PC-9 (cell line): ENCODE data around the gene ARID5B. TPM values are rescaled to one million over a fixed set of nuclear protein-coding genes. Genes with fewer than 3 reads are reported as not detected.

Experiments used
- BruUV-seq: library from RNA; stranded (reverse); fragments of 400-500 nt; replicated peaks from 2 replicates; lab custom pipeline; 2021; lab: Mats Ljungman, UMichigan
- CTCF ChIA-PET: fragments of 300-600 bp; sonication (Branson Sonifier 250); formaldehyde crosslinking; loops from one replicate; lab custom pipeline; 2022; ENCODE audit warnings: antibody characterized with exemption; lab: Charles Lee
- POLR2A ChIA-PET: fragments of 300-600 bp; sonication (Branson Sonifier 250); formaldehyde crosslinking; loops from one replicate; lab custom pipeline; 2022; ENCODE audit warnings: antibody characterized with exemption; ENCODE audit not compliant: unreplicated experiment; lab: Charles Lee
- DNase-seq, 2 experiments: peaks; one replicate each; pipeline versions ENCODE4 v3.0.0 to v3.0.0-alpha.2; 2015 to 2022; ENCODE audit warnings: mixed read lengths in 1 of 2
- H2AFZ ChIP-seq: fragments of 200-600 bp; sonication (generic); 2 replicates; pipeline ENCODE4 v1.8.1; 2017; ENCODE audit warnings: antibody characterized with exemption
- H3F3A ChIP-seq: fragments of 200-600 bp; sonication (generic); 2 replicates; pipeline ENCODE4 v1.8.1; 2017; ENCODE audit warnings: antibody characterized with exemption, mild to moderate bottlenecking, low read depth; ENCODE audit not compliant: insufficient read depth
- H3K27ac ChIP-seq: fragments of 200-600 bp; sonication (generic); 2 replicates; pipeline ENCODE4 v1.6.1; 2016; ENCODE audit warnings: mixed run types
- H3K27me3 ChIP-seq: fragments of 200-600 bp; sonication (generic); 2 replicates; pipeline ENCODE4 v1.6.1; 2016; ENCODE audit warnings: low read depth, mixed run types; ENCODE audit not compliant: insufficient read depth
- H3K36me3 ChIP-seq: fragments of 200-600 bp; sonication (generic); 2 replicates; pipeline ENCODE4 v1.6.1; 2016; ENCODE audit warnings: low read depth, mixed run types
- H3K4me1 ChIP-seq: fragments of 200-600 bp; sonication (generic); replicated peaks from 2 replicates; pipeline ENCODE4 v1.6.1; 2016; ENCODE audit warnings: mixed run types; ENCODE audit not compliant: insufficient read depth
- H3K4me2 ChIP-seq: fragments of 200-600 bp; sonication (generic); 2 replicates; pipeline ENCODE4 v1.6.1; 2017; ENCODE audit warnings: mixed run types
- H3K4me3 ChIP-seq: fragments of 200-600 bp; sonication (generic); 2 replicates; pipeline ENCODE4 v1.6.1; 2016; ENCODE audit warnings: mixed run types
- H3K79me2 ChIP-seq: fragments of 200-600 bp; sonication (generic); 2 replicates; pipeline ENCODE4 v1.6.1; 2017; ENCODE audit warnings: low read depth, mixed run types
- H3K9me2 ChIP-seq: fragments of 200-600 bp; sonication (generic); 2 replicates; pipeline ENCODE4 v1.8.1; 2017; ENCODE audit warnings: mild to moderate bottlenecking; ENCODE audit not compliant: insufficient read depth
- H3K9me3 ChIP-seq: fragments of 200-600 bp; sonication (generic); 2 replicates; pipeline ENCODE4 v1.8.1; 2016; ENCODE audit warnings: low read depth; ENCODE audit not compliant: insufficient read depth
- H4K20me1 ChIP-seq: fragments of 200-600 bp; sonication (generic); 2 replicates; pipeline ENCODE4 v1.8.1; 2017; ENCODE audit not compliant: insufficient read depth
- CTCF ChIP-seq: fragments of 200-600 bp; sonication (generic); conservative IDR thresholded peaks from 2 replicates; pipeline ENCODE4 v1.6.1; 2017; ENCODE audit warnings: mixed run types, antibody characterized with exemption, mild to moderate bottlenecking, moderate library complexity
- EZH2 ChIP-seq: fragments of 200-600 bp; sonication (generic); IDR thresholded peaks from 2 replicates; pipeline ENCODE4 v1.8.0; 2017; ENCODE audit warnings: antibody characterized with exemption, low read depth
- intact Hi-C: fragments of 100-400 bp; cut with micrococcal nuclease; formaldehyde crosslinking; loops from one replicate; pipeline ENCODE4 v1.10.0; 2022; ENCODE audit not compliant: unreplicated experiment
- total RNA-seq: library from RNA; stranded (reverse); gene quantifications from 2 replicates; pipeline ENCODE4 v1.2.3, GENCODE V29; 2021

Gene ARID5B
- total RNA-seq, 1 experiment from 2014 or later, result 7.4 TPM

GRCh38 chr10:61898435-61898778 lies 3.1 kb upstream of the ARID5B start:
- CTCF ChIA-PET, result interaction anchor here (0.6 kb wide), 1 partner anchor 85 kb away, joined by 3 read pairs; no protein-coding TSS in a partner anchor
- peak overlapping the region; percentile 91 for H3K4me2 ChIP-seq
- H3K27me3 ChIP-seq, result no peaks in the 10 kb centered on the region
- no peaks in the 10 kb centered on the region for H3K9me2 ChIP-seq
- no TSS peak for BruUV-seq
- H3K4me3 ChIP-seq, result peak overlapping the region; percentile 76; the same call in 1 of the 2 replicates
- no peak for DNase-seq
- no peaks in the 10 kb centered on the region for H4K20me1 ChIP-seq
- TF ChIP-seq EZH2 (no peak), CTCF (no peak)
- H2AFZ ChIP-seq, result no peak overlapping the region
- peaks cover 22% of the 10 kb centered on the region for H3K4me1 ChIP-seq
- H3K79me2 ChIP-seq, result no peaks in the 10 kb centered on the region
- POLR2A ChIA-PET, result interaction anchor here (0.6 kb wide), 1 partner anchor 972 kb away, joined by 4 read pairs; no protein-coding TSS in a partner anchor
- intact Hi-C loops, result no loop called here
- no peaks in the 10 kb centered on the region for H3K36me3 ChIP-seq
- peaks cover 41% of the 10 kb centered on the region for H3F3A ChIP-seq
- H3K9me3 ChIP-seq, result no peaks in the 10 kb centered on the region
- H3K27ac ChIP-seq, result peak overlapping the region; percentile 83; the same call in 1 of the 2 replicates

- DNase-seq, result peak in 1 of 2 experiments; percentile 80
- no peak for TF ChIP-seq EZH2
- TF ChIP-seq CTCF, result no peak
- Histone ChIP-seq H3K4me3 (peak overlapping the region; percentile 76), H3K79me2 (peaks cover under 1% of the 10 kb centered on the region; the same call in 1 of the 2 replicates), H3K9me2 (no peaks in the 10 kb centered on the region), H3K9me3 (no peaks in the 10 kb centered on the region), H3K4me1 (peaks cover 23% of the 10 kb centered on the region), H3K27me3 (no peaks in the 10 kb centered on the region), H4K20me1 (no peaks in the 10 kb centered on the region), H3K4me2 (peak overlapping the region; percentile 91), H3F3A (peaks cover 45% of the 10 kb centered on the region), H2AFZ (no peak overlapping the region; the same call in 1 of the 2 replicates), H3K36me3 (no peaks in the 10 kb centered on the region), H3K27ac (peak overlapping the region; percentile 83)
- intact Hi-C loops, result no loop called here
- ChIA-PET POLR2A (interaction anchor here (0.6 kb wide), 1 partner anchor 972 kb away, joined by 4 read pairs; no protein-coding TSS in a partner anchor), CTCF (interaction anchor here (0.5 to 0.6 kb wide), 3 partner anchors 39 to 172 kb away, joined by 3 to 6 read pairs (median 5); no protein-coding TSS in a partner anchor)
- BruUV-seq, result no TSS peak
Observed at GRCh38 chr10:61899069-61899531, 2.4 kb upstream of the ARID5B start.

- no peak for DNase-seq
Observed at GRCh38 chr10:61899663-61899996, 1.9 kb upstream of the ARID5B start.

More at GRCh38 chr10:61899663-61899996, 1.9 kb upstream of the ARID5B start:
- Histone ChIP-seq H3K4me1 (peaks cover 29% of the 10 kb centered on the region), H3K27me3 (no peaks in the 10 kb centered on the region), H3K9me2 (no peaks in the 10 kb centered on the region), H4K20me1 (no peaks in the 10 kb centered on the region), H3F3A (peaks cover 49% of the 10 kb centered on the region), H3K79me2 (peaks cover 6% of the 10 kb centered on the region), H3K9me3 (no peaks in the 10 kb centered on the region), H3K36me3 (no peaks in the 10 kb centered on the region), H2AFZ (peak overlapping the region; percentile 96), H3K4me3 (peak overlapping the region; percentile 76), H3K4me2 (peak overlapping the region; percentile 91), H3K27ac (peak overlapping the region; percentile 83)
- no TSS peak for BruUV-seq
- TF ChIP-seq EZH2 (no peak), CTCF (no peak)
- intact Hi-C loops, result no loop called here
- CTCF ChIA-PET, result interaction anchor here (0.6 kb wide), 1 partner anchor 64 kb away, joined by 3 read pairs; no protein-coding TSS in a partner anchor
- POLR2A ChIA-PET, result interaction anchor here (0.6 to 0.7 kb wide), 2 partner anchors 30 to 38 kb away, joined by 5 to 20 read pairs; no protein-coding TSS in a partner anchor
